GM23338 (cell line): ENCODE data around the gene UST. TPM values are rescaled to one million over a fixed set of nuclear protein-coding genes. Genes with fewer than 3 reads are reported as not detected.

Experiments
- ATAC-seq: fragments of 200-7000 bp; cut with Tn5 transposase; 3 replicates; pipeline ENCODE4 v1.9.1; 2020
- DNase-seq: peaks from one replicate; pipeline ENCODE4 v3.0.0-alpha.2; 2015; ENCODE audit warnings: low spot score
- H2AFZ ChIP-seq: fragments of 200-600 bp; sonication (generic); 2 replicates; pipeline ENCODE4 v1.8.0; 2016; ENCODE audit warnings: antibody characterized with exemption, mild to moderate bottlenecking, moderate library complexity
- H3F3A ChIP-seq: fragments of 200-600 bp; sonication (generic); replicated peaks from 2 replicates; pipeline ENCODE4 v1.8.0; 2017; ENCODE audit warnings: antibody characterized with exemption, mixed run types, low read depth
- H3K27ac ChIP-seq: fragments of 200-600 bp; sonication (generic); 2 replicates; pipeline ENCODE4 v1.6.1; 2016; ENCODE audit warnings: low read depth
- H3K27me3 ChIP-seq: fragments of 200-600 bp; sonication (generic); 2 replicates; pipeline ENCODE4 v1.8.0; 2016; ENCODE audit warnings: mild to moderate bottlenecking, mixed run types, moderate library complexity; ENCODE audit not compliant: insufficient read depth
- H3K36me3 ChIP-seq: fragments of 200-600 bp; sonication (generic); 2 replicates; pipeline ENCODE4 v1.8.0; 2016; ENCODE audit warnings: mild to moderate bottlenecking; ENCODE audit not compliant: insufficient read depth
- H3K4me1 ChIP-seq: fragments of 200-600 bp; sonication (generic); 2 replicates; pipeline ENCODE4 v1.8.0; 2016; ENCODE audit warnings: mild to moderate bottlenecking, moderate library complexity; ENCODE audit not compliant: insufficient read depth
- H3K4me2 ChIP-seq: fragments of 200-600 bp; sonication (generic); 2 replicates; pipeline ENCODE4 v1.7.1; 2017; ENCODE audit warnings: mixed run types
- H3K4me3 ChIP-seq: fragments of 200-600 bp; sonication (generic); 2 replicates; pipeline ENCODE4 v1.6.1; 2016; ENCODE audit warnings: mixed run types
- H3K79me2 ChIP-seq: fragments of 200-600 bp; sonication (generic); replicated peaks from 2 replicates; pipeline ENCODE4 v1.8.0; 2017; ENCODE audit warnings: mild to moderate bottlenecking; ENCODE audit not compliant: insufficient read depth
- H3K9me2 ChIP-seq: fragments of 200-600 bp; sonication (generic); 2 replicates; pipeline ENCODE4 v1.8.0; 2017; ENCODE audit not compliant: insufficient read depth
- H4K20me1 ChIP-seq: fragments of 200-600 bp; sonication (generic); replicated peaks from 2 replicates; pipeline ENCODE4 v1.8.0; 2017; ENCODE audit warnings: mild to moderate bottlenecking; ENCODE audit not compliant: insufficient read depth
- H3K27ac Mint-ChIP-seq: 2 replicates; pipeline ENCODE4 v1.8.0; 2020; ENCODE audit warnings: inconsistent platforms, mild to moderate bottlenecking, moderate library complexity, mixed read lengths
- H3K27me3 Mint-ChIP-seq: 3 replicates; pipeline ENCODE4 v1.8.0; 2022; ENCODE audit warnings: low read depth, mild to moderate bottlenecking, moderate library complexity, mixed read lengths, inconsistent platforms; ENCODE audit not compliant: insufficient read depth, poor library complexity
- H3K36me3 Mint-ChIP-seq: 3 replicates; pipeline ENCODE4 v1.8.0; 2021; ENCODE audit warnings: low read depth, mild to moderate bottlenecking, inconsistent platforms, moderate library complexity, mixed read lengths
- H3K4me1 Mint-ChIP-seq: 3 replicates; pipeline ENCODE4 v1.8.0; 2020; ENCODE audit warnings: mild to moderate bottlenecking, inconsistent platforms, mixed read lengths
- H3K4me3 Mint-ChIP-seq: 3 replicates; pipeline ENCODE4 v1.8.0; 2021; ENCODE audit warnings: moderate library complexity, mild to moderate bottlenecking, inconsistent platforms, mixed read lengths
- H3K9me3 Mint-ChIP-seq: 3 replicates; pipeline ENCODE4 v1.8.0; 2020; ENCODE audit warnings: moderate library complexity, mild to moderate bottlenecking, inconsistent platforms, mixed read lengths
- CREB1 ChIP-seq: fragments of 250-450 bp; sonication (Bioruptor Pico); IDR thresholded peaks from 2 replicates; pipeline ENCODE4 v1.5.0; 2020; ENCODE audit warnings: low read depth, mild to moderate bottlenecking, moderate library complexity
- CTCF ChIP-seq, 2 experiments: fragments of 200-600 bp in 1 of 2; sonication (generic) in 1 of 2; conservative IDR thresholded peaks; 2 replicates each; pipeline versions ENCODE4 v1.5.1 to v1.6.1; 2016 to 2017; ENCODE audit warnings: antibody characterized with exemption in 2 of 2, low read depth in 2 of 2, mild to moderate bottlenecking in 2 of 2, moderate library complexity in 1 of 2
- ETS1 ChIP-seq: IDR thresholded peaks from 2 replicates; pipeline ENCODE4 v1.6.1; 2016; ENCODE audit warnings: antibody characterized with exemption
- EZH2 ChIP-seq: fragments of 200-600 bp; sonication (generic); IDR thresholded peaks from one replicate; pipeline ENCODE4 v1.8.0; 2017; ENCODE audit warnings: antibody characterized with exemption, mild to moderate bottlenecking, low read depth; ENCODE audit not compliant: unreplicated experiment
- EZH2phosphoT487 ChIP-seq: fragments of 200-600 bp; sonication (generic); IDR thresholded peaks from one replicate; pipeline ENCODE4 v1.8.1; 2018; ENCODE audit warnings: antibody characterized with exemption; ENCODE audit not compliant: unreplicated experiment
- JUNB ChIP-seq: IDR thresholded peaks from one replicate; pipeline ENCODE4 v1.6.1; 2016; ENCODE audit warnings: antibody characterized with exemption; ENCODE audit not compliant: unreplicated experiment
- NANOG ChIP-seq: IDR thresholded peaks from 2 replicates; pipeline ENCODE4 v1.6.1; 2016; ENCODE audit warnings: antibody characterized with exemption, borderline replicate concordance
- POLR2AphosphoS5 ChIP-seq: IDR thresholded peaks from 2 replicates; pipeline ENCODE4 v1.6.1; 2016; ENCODE audit warnings: antibody characterized with exemption, low read depth
- REST ChIP-seq: IDR thresholded peaks from one replicate; pipeline ENCODE4 v1.6.1; 2018; ENCODE audit warnings: antibody characterized with exemption; ENCODE audit not compliant: unreplicated experiment
- STAT1 ChIP-seq: IDR thresholded peaks from one replicate; pipeline ENCODE4 v1.6.1; 2016; ENCODE audit warnings: antibody characterized with exemption; ENCODE audit not compliant: unreplicated experiment
- ZNF114 ChIP-seq: fragments of 250-450 bp; sonication (Bioruptor Pico); IDR thresholded peaks from 2 replicates; pipeline ENCODE4 v1.5.0; 2020; ENCODE audit warnings: mild to moderate bottlenecking, moderate library complexity
- ZNF331 ChIP-seq: fragments of 250-450 bp; sonication (Bioruptor Pico); IDR thresholded peaks from 2 replicates; pipeline ENCODE4 v1.5.0; 2020; ENCODE audit warnings: low read depth, mild to moderate bottlenecking, moderate library complexity
- ZNF462 ChIP-seq: fragments of 250-450 bp; sonication (Bioruptor Pico); IDR thresholded peaks from 2 replicates; pipeline ENCODE4 v1.5.0; 2020; ENCODE audit warnings: mild to moderate bottlenecking, moderate library complexity
- polyA plus RNA-seq: library from polyadenylated mRNA; unstranded; fragments of >200 nt; fragmentation: Nextera tagmentation; extraction: Ambion mirVana; gene quantifications from 2 replicates; pipeline ENCODE4 v1.2.1, GENCODE V29; 2016
- total RNA-seq: library from RNA; depleted of rRNA; stranded (reverse); fragments of >200 nt; shearing (Covaris generic); gene quantifications from 2 replicates; pipeline ENCODE4 v1.2.3, GENCODE V29; 2014

Gene UST
- total and polyA plus RNA-seq, 2 experiments from 2014 or later = 12.6 to 33.0 TPM

- Histone ChIP-seq H3K27ac (no peak overlapping the region), H4K20me1 (no peaks in the 10 kb centered on the region), H3K27me3 (no peaks in the 10 kb centered on the region), H3K9me2 (no peaks in the 10 kb centered on the region), H2AFZ (no peak overlapping the region), H3K4me2 (no peak overlapping the region), H3K36me3 (peaks cover 13% of the 10 kb centered on the region; the same call in 1 of the 2 replicates), H3K79me2 (no peaks in the 10 kb centered on the region), H3K4me1 (no peaks in the 10 kb centered on the region), H3K4me3 (no peak overlapping the region), H3F3A (no peaks in the 10 kb centered on the region)
- Mint-ChIP-seq H3K27me3 (no peaks in the 10 kb centered on the region), H3K9me3 (peaks cover 29% of the 10 kb centered on the region), H3K27ac (no peak overlapping the region), H3K4me3 (no peak overlapping the region), H3K4me1 (peaks cover 11% of the 10 kb centered on the region), H3K36me3 (peaks cover 71% of the 10 kb centered on the region)
- DNase-seq = no peak
- no peak for ATAC-seq
- TF ChIP-seq REST (no peak), ZNF331 (CRISPR knock-in tag) (no peak), ETS1 (no peak), EZH2 (no peak), POLR2AphosphoS5 (no peak), ZNF114 (CRISPR knock-in tag) (no peak), EZH2phosphoT487 (no peak), ZNF462 (CRISPR knock-in tag) (no peak), CTCF (conservative IDR thresholded peaks at IDR 0.05; ENCODE audit: low read depth in 2 of 2) (no peak), NANOG (no peak), CREB1 (no peak), JUNB (no peak), STAT1 (no peak)
Measured at GRCh38 chr6:148997865-148998264, 251.0 kb downstream of the UST start.
